Caco-2 (cell line): Measurements from ENCODE around the gene NR1I3. TPM values are rescaled to one million over a fixed set of nuclear protein-coding genes. Genes with fewer than 3 reads are reported as not detected.

Experiments
- BruUV-seq: library from RNA; stranded (reverse); fragments of 400-500 nt; replicated peaks from 2 replicates; lab custom pipeline; 2021; lab: Mats Ljungman, UMichigan
- CTCF ChIA-PET: fragments of 300-600 bp; sonication (Branson Sonifier 250); formaldehyde crosslinking; loops from one replicate; lab custom pipeline; 2022; ENCODE audit warnings: antibody characterized with exemption; lab: Charles Lee
- POLR2A ChIA-PET: fragments of 300-600 bp; sonication (Branson Sonifier 250); formaldehyde crosslinking; loops from one replicate; lab custom pipeline; 2022; ENCODE audit warnings: antibody characterized with exemption; lab: Charles Lee
- DNase-seq, 2 experiments: peaks; one replicate each; pipeline versions ENCODE4 v3.0.0 to v3.0.0-alpha.2; 2020 to 2022
- H3K27me3 ChIP-seq: replicated peaks from 2 replicates; pipeline ENCODE4 v1.6.0; 2011; ENCODE audit warnings: low read length; ENCODE audit not compliant: control insufficient read depth, insufficient read depth
- H3K36me3 ChIP-seq: 2 replicates; pipeline ENCODE4 v1.5.1; 2011; ENCODE audit warnings: low read length; ENCODE audit not compliant: control insufficient read depth, insufficient read depth
- H3K4me1 ChIP-seq: fragments of 250-450 bp; sonication (Bioruptor Pico); 2 replicates; pipeline ENCODE4 v1.5.1; 2020; ENCODE audit warnings: mild to moderate bottlenecking
- H3K4me3 ChIP-seq: 2 replicates; pipeline ENCODE4 v1.5.1; 2011; ENCODE audit warnings: low read depth, mild to moderate bottlenecking, control low read depth, low read length
- H3K9me3 ChIP-seq: fragments of 250-450 bp; sonication (Bioruptor Pico); 2 replicates; pipeline ENCODE4 v1.5.1; 2020; ENCODE audit warnings: mild to moderate bottlenecking, moderate library complexity
- H3K27ac Mint-ChIP-seq: one replicate; pipeline ENCODE4 v1.8.0; 2022; ENCODE audit warnings: mixed read lengths; ENCODE audit not compliant: unreplicated experiment
- H3K27me3 Mint-ChIP-seq: one replicate; pipeline ENCODE4 v1.8.0; 2022; ENCODE audit warnings: mixed read lengths; ENCODE audit not compliant: insufficient read depth, unreplicated experiment
- H3K36me3 Mint-ChIP-seq: one replicate; pipeline ENCODE4 v1.8.0; 2022; ENCODE audit warnings: mild to moderate bottlenecking, mixed read lengths; ENCODE audit not compliant: insufficient read depth, unreplicated experiment
- H3K4me1 Mint-ChIP-seq: one replicate; pipeline ENCODE4 v1.8.0; 2022; ENCODE audit warnings: low read depth, mixed read lengths; ENCODE audit not compliant: unreplicated experiment
- H3K4me3 Mint-ChIP-seq: one replicate; pipeline ENCODE4 v1.8.0; 2022; ENCODE audit warnings: mild to moderate bottlenecking, moderate library complexity, mixed read lengths; ENCODE audit not compliant: unreplicated experiment
- H3K9me3 Mint-ChIP-seq: one replicate; pipeline ENCODE4 v1.8.0; 2022; ENCODE audit warnings: mixed read lengths; ENCODE audit not compliant: unreplicated experiment
- CTCF ChIP-seq, 2 experiments: fragments of 200-600 bp in 1 of 2; IDR thresholded peaks; 1 replicate in 1 of 2; 2 replicates in 1 of 2; pipeline versions ENCODE4 v1.5.1 to v1.8.0; 2011 to 2022; ENCODE audit warnings: antibody characterized with exemption in 1 of 2, control low read depth in 1 of 2, inconsistent platforms in 1 of 2, low read depth in 1 of 2, low read length in 1 of 2, mild to moderate bottlenecking in 1 of 2, moderate library complexity in 1 of 2; ENCODE audit not compliant: insufficient read depth in 1 of 2, severe bottlenecking in 1 of 2, unreplicated experiment in 1 of 2
- intact Hi-C: fragments of 100-400 bp; cut with micrococcal nuclease; formaldehyde crosslinking; loops from one replicate; pipeline ENCODE4 v1.10.0; 2022; ENCODE audit not compliant: unreplicated experiment
- total RNA-seq: library from RNA; stranded (reverse); gene quantifications from 2 replicates; pipeline ENCODE4 v1.2.3, GENCODE V29; 2022

NR1I3 gene
- total RNA-seq, 1 experiment from 2014 or later: not detected

- peaks cover 10% of the 10 kb centered on the region for H3K4me1 ChIP-seq
- Mint-ChIP-seq H3K27ac (no peak overlapping the region), H3K4me3 (no peak overlapping the region), H3K4me1 (peaks cover 14% of the 10 kb centered on the region), H3K36me3 (no peaks in the 10 kb centered on the region), H3K27me3 (no peaks in the 10 kb centered on the region), H3K9me3 (no peaks in the 10 kb centered on the region)
- TF ChIP-seq CTCF (IDR thresholded peaks at IDR 0.05; ENCODE audit: insufficient read depth in 1 of 2, low read depth in 1 of 2, low read length in 1 of 2, severe bottlenecking in 1 of 2, unreplicated experiment in 1 of 2): no peak
- ChIA-PET POLR2A (interaction anchor here (0.6 kb wide), 1 partner anchor 61 kb away, joined by 4 read pairs; no protein-coding TSS in a partner anchor), CTCF (interaction anchor here (0.8 kb wide), 1 partner anchor 58 kb away, joined by 3 read pairs; no protein-coding TSS in a partner anchor)
- DNase-seq: no peak
- H3K9me3 ChIP-seq: no peaks in the 10 kb centered on the region
- intact Hi-C loops: no loop called here
- no TSS peak for BruUV-seq
- no peak overlapping the region for H3K4me3 ChIP-seq
- H3K27me3 ChIP-seq: no peaks in the 10 kb centered on the region
- H3K36me3 ChIP-seq: no peaks in the 10 kb centered on the region
Observed at GRCh38 chr1:161285113-161285512, 47.1 kb upstream of the NR1I3 start.

DNA sequence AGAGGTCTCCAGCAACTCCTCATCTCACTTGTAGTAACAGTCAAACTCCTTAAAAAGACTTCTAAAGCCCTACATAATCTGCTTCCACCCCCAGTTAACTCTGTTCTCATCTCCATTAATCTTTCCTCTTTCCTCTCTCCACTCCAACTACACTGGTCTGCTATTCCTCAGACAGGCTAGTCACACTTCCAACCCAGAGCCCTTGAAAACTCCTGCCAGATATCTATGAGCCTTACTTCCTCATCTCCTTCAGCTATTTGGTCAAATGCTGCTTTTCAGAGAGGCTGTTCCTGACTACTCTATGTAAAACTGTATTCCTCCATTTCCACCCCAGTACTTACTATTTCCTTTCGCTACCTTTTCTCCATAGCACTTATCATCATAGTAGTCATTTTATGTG is 45.0 kb upstream of the NR1I3 start:
- intact Hi-C loops: no loop called here
- no peaks in the 10 kb centered on the region for H3K9me3 Mint-ChIP-seq
- POLR2A ChIA-PET: no interaction called here
- Histone ChIP-seq H3K27me3 (no peaks in the 10 kb centered on the region), H3K4me3 (no peak overlapping the region), H3K36me3 (no peaks in the 10 kb centered on the region), H3K9me3 (no peaks in the 10 kb centered on the region), H3K4me1 (peaks cover 9% of the 10 kb centered on the region)
- no peaks in the 10 kb centered on the region for H3K36me3 Mint-ChIP-seq
- H3K4me1 Mint-ChIP-seq: peaks cover 9% of the 10 kb centered on the region
- H3K27ac Mint-ChIP-seq: no peak overlapping the region
- CTCF ChIA-PET: no interaction called here
- no TSS peak for BruUV-seq
- no peak for DNase-seq
- H3K27me3 Mint-ChIP-seq: no peaks in the 10 kb centered on the region
- no peak overlapping the region for H3K4me3 Mint-ChIP-seq
- no peak for TF ChIP-seq CTCF (IDR thresholded peaks at IDR 0.05; ENCODE audit: insufficient read depth in 1 of 2, low read depth in 1 of 2, low read length in 1 of 2, severe bottlenecking in 1 of 2, unreplicated experiment in 1 of 2)

DNA sequence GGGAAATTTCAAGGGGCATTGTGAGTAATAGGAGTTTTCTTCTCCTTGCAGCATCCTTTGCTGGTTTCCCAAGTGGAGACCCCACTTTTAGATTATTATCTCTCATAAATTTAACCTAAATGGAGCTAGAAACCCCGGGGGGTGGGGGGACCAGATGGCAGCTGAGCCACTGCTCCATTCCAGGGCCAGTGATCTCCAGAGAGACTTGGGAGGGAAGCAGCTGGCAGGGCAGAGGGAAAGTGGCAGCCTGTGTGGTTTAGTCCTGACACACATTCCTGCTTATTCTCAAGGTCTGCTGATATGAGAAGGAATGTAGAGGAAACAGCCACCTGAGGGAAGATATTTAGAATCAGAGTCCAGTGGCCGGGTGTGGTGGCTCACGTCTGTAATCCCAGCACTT is 36.9 kb upstream of the NR1I3 start:
- no TSS peak for BruUV-seq
- Mint-ChIP-seq H3K9me3 (no peaks in the 10 kb centered on the region), H3K4me3 (no peak overlapping the region), H3K27ac (no peak overlapping the region), H3K36me3 (no peaks in the 10 kb centered on the region), H3K4me1 (peaks cover 20% of the 10 kb centered on the region), H3K27me3 (no peaks in the 10 kb centered on the region)
- Histone ChIP-seq H3K4me1 (peaks cover 15% of the 10 kb centered on the region), H3K27me3 (no peaks in the 10 kb centered on the region), H3K36me3 (no peaks in the 10 kb centered on the region), H3K4me3 (no peak overlapping the region), H3K9me3 (no peaks in the 10 kb centered on the region)
- intact Hi-C loops: no loop called here
- CTCF ChIA-PET: interaction anchor here (0.7 kb wide), 1 partner anchor 40 kb away, joined by 3 read pairs; no protein-coding TSS in a partner anchor
- no peak for TF ChIP-seq CTCF (IDR thresholded peaks at IDR 0.05; ENCODE audit: insufficient read depth in 1 of 2, low read depth in 1 of 2, low read length in 1 of 2, severe bottlenecking in 1 of 2, unreplicated experiment in 1 of 2)
- POLR2A ChIA-PET: no interaction called here
- no peak for DNase-seq
